ENCODE data around the gene MAPK14. TPM values are rescaled to one million over a fixed set of nuclear protein-coding genes. Genes with fewer than 3 reads are reported as not detected.

The MAPK14 gene
- total RNA-seq, 1 donor from 2014 or later = 59.4 TPM

DNA sequence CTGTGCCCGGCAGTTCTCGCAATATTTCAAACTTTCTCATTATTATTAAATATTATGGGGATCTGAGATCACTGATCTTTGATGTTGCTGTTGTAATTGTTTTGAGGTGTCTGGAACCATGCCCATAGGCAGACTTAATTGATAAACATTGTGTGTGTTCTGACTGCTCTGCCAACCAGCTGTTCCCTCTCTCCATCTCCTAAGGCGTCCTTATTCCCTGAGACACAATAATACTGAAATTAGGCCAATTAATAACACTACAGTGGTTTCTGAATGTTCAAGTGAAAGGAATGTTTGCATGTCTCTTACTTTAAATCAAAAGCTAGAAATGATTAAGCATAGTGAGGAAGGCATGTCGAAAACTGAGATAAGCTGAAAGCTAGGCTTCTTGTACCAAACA lies 7.6 kb downstream of the MAPK14 start:
- DNase-seq (ENCODE audit: low read depth, low spot score) = no peak

DNA sequence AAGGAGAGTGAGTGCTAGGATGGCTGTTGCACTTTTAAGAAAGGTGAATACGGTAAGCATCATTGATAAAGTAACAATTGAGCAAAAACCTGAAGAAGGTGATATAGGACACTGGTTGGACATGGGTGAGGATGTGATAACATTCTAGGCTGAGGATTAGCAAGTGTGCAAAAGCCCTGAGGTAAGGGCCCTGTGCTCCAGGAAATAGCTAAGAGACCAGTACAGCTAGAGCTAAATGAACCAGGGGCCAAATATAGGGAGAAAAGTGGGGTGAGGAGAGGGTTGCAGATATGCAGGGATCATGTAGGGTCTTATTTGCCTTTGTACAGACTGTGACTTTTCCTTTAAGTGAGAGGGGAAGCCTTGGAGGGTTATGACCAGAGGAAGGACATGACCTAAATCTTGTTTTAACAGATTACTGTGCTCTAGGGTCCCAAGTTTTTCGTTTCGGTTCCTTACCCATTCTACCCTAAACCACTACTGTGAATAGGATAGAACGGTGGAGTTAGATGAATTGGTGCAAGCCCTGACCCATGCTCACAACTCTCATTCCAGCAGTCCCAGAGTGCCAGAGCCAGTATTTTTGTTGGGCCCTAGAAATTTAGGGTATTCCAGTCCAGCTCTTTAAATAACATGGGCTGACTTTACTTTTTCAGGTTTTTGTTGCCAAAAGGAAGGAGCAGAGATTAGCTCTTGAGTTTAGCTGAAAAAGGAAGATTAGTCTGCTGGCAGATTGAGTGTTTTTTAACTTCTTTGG lies 10.7 kb downstream of the MAPK14 start:
- DNase-seq (ENCODE audit: low read depth, low spot score) = no peak

DNA sequence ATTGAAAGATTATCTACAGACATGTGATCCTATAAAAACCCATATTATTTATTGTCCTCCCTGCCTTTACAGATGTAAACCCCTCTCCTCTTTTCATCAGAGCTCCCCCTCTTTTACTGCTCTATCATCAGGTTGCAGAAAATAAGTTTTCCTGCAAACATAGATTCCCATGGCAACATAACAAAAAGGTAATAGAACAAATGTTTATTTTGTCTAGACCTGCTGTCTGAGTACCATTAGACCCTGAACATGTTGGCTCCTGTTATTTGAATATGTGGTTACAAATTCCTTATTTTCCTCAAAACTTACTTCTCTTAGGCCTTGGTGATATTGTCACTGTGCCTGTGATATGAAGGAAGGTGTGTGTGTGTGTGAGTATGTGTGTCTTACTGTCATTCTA lies 11.5 kb downstream of the MAPK14 start:
- DNase-seq (ENCODE audit: low read depth, low spot score) = no peak

DNA sequence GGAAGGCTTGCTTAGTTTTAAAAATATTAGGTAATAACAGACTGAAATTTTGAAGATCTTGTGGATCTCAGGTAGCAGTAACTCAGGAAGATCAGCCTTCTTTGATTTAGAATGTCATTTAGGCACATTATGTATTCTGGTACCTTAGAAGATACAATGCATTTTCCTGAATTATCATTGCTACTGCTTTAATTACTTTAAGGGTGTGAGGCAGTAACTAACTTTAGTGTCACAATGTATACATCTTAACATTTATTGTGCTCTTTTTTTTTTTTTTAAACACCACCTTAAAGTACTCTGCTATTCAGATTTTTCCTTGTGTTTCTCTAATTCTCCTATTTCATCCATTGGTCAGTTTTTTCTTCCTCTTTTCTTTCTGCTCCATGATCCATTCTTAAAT lies 13.3 kb downstream of the MAPK14 start:
- no peak for DNase-seq (ENCODE audit: low read depth, low spot score)

DNA sequence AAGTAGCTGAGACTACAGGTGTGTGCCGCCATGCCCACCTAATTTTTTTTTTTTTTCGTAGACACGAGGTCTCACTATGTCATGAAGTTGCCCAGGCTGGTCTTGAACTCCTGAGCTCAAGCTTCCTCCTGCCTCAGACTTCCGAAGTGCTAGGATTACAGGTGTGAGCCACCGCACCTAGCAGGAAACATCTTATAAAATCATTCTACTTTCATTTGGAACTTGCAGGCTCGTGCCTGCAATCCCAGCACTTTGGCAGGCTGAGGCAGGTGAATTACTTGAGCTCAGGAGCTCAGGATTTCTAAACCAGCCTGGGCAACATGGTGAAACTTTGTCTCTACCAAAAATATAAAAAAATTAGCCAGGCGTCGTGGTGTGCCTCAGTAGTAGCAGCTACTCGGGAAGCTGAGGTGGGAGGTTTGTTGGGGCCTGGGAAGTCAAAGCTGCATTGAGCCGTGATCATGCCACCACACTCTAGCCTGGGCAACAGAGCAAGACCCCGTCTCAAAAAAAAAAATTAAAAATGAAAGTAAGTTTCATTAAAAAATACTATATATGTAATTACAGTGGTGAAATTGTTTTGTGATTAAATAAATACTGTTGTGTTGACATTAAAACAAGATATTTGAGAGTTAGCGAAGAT lies 15.1 kb downstream of the MAPK14 start:
- DNase-seq (ENCODE audit: low read depth, low spot score) = no peak

DNA sequence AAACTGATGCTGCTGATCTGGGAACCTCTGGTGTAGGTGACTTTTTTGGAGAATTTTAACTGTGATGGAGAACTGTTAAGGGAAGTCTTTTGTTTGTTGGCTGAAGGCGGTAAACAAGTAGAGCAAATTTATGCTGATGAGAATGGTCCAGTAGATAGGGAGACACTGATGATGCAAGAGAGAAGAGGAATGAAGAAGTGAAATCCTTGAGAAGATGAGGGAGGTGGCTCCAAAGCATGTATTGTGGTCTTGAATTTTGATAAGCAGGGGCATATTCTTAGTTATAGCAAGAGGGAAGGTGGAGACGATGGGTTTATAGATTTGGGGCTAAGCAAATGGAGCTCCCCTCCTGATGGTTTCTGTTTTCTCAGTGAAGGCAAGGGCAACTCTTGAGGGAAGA lies 22.0 kb downstream of the MAPK14 start:
- DNase-seq (ENCODE audit: low read depth, low spot score) = no peak

DNA sequence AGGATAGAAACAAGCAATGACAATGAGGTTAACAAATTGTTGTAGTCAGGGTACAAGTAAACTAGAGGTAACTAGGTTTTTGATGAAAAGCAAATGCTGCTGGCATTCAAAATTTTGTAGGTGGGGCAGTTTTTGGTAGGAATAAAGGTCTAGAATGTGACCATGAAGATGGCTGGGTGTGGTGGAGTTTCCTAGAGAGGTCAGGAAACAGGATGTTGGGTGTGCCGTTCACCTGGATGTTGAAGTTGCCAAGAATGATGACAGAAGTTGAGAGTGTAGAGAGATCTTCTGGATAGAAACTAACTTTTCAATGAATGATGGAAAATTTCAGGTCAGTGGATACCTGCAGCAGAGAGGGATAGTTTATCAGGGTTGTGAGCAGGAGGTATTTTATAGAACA lies 22.7 kb downstream of the MAPK14 start:
- no peak for DNase-seq (ENCODE audit: low read depth, low spot score)

DNA sequence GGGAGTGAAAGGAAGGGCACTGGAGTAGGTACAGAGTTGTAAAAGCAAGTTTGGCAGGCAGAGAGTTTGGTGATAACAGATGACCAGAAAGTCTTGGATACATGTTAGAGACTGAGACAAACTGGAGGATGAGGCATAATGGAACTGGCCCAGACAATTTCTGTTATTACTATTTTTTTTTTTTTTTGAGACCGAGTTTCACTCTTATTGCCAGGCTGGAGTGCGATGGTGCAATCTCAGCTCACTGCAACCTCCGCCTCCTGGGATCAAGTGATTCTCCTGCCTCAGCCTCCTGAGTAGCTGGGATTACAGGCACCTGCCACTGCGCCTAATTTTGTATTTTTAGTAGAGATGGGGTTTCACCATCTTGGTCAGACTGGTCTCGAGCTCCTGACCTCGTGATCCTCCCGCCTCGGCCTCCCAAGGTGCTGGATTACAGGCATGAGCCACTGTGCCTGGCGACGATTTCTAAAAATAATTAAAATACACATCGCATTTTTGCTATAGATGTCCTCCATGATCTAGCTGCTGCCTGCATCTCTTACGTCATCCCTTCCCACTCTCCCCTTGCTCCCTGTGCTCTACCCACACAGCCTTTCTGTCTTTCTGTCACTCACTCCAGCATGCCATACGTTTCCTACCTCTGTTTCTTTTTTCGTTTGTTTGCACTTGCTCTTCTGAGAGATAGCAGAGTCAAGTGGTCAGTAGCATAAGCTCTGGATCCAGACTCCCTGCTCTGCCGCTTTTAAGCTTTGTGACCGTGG lies 23.5 kb downstream of the MAPK14 start:
- DNase-seq (ENCODE audit: low read depth, low spot score) = no peak

DNA sequence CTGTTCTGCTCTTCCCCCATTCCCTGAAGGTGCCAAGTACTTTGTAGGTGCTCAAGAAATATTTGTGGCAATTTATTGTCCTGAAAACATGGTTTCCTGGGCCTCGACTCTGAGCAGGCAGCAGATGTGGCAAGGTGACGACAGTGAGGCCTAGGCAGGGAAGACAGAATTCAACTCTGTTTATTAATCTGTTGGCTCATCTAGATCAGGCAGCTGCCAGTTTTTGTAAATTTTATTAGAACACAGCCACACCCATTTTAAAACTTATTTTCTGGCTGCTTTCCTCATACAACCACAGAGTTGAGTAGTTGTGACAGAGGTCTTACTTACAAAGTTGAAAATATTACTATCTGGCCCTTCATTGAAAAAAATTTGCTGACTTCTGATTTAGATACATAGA lies 24.5 kb downstream of the MAPK14 start:
- DNase-seq (ENCODE audit: low read depth, low spot score) = no peak

DNA sequence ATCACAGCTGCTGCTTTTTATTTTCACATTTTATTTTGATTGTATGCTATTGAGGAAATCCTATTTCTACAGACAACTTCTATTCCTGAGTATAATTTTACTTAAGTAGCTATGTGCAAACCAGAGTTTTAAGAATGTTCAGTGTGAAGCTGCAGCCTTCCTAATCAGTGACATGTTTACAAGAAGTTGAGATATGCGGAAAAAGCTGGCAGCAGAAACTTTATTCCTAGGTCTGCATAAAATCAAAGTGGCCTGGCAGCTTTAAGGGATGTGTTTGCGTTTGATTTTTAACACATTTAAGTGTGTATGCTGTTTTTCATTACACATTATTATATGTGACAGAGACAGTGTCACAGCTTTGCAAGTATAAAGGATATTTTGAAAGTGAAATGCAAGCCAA lies 26.3 kb downstream of the MAPK14 start:
- no peak for DNase-seq (ENCODE audit: low read depth, low spot score)

DNA sequence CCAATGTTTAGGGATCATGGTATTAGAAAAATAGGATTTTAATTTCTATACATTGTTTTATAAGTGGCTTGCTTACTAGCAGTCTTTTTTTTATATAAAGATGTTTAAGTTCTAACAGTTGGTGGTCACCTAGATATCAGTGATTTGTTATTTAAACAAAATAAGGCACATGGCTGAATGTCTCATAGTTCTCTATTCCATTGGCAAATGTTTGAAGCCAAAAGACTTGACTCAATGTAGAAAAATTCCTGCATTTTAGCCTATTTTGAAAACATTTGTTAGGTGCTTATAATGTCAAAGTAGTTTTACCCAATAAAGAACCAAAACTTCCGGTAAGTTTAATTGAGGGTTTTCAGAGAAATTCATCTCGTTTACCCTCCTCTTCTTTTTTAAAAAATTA lies 26.8 kb downstream of the MAPK14 start:
- no peak for DNase-seq (ENCODE audit: low read depth, low spot score)

DNA sequence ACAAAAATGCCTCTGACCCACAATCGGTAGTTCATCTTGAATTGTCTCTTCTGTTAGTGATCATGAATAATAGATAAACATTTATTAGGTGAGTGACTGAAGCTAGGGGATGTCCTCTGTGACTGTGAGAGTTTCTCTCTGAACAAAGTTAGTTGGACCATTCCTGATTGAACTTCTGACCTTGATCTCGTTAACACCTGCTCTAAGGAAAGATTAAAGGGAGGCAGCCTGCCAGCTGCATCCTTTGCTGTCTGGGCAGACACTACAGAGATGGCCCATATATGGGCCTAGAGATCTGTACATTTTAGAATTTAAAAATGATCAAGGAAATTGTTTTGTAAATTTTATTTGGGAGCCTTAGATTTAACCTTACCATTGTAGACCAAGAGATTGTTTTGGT lies 27.3 kb downstream of the MAPK14 start:
- no peak for DNase-seq (ENCODE audit: low read depth, low spot score)

DNA sequence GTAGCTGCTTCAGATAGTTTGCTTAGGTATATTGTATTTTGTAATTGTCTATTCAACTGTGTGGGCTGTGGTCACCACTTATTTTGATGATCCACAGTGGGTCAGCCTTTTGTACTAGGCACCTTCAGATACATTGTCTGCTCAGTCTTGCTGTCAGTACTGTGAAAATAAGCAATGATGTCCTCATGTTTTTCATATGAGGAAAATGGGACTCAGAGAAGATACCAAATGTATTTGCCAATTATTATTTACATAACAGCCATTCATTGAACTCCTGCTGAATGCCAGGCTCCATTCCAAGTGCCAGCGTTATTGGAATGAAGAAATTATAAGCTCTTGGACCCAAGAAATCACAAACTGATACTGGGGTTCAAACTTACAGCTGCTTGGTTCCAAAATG lies 28.6 kb downstream of the MAPK14 start:
- no peak for DNase-seq (ENCODE audit: low read depth, low spot score)

DNA sequence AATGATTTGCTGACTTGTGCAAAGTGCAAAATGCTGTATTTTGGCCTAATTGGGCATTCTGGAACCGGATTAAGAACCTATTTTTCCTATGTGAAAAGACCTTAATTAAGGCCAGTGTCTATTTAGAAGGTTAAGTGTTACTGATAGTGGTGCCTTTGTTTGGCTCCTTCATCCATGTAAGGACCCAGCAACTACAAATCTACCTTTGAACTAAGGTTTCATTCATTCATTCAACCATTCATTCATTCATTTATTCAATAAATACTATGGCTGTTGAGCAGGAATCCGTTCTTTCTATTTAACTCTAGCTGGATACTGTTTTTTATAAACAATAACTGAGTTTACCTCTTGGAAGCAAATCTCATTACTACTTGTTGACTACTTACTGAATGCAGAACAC lies 33.6 kb downstream of the MAPK14 start:
- DNase-seq (ENCODE audit: low read depth, low spot score) = no peak

DNA sequence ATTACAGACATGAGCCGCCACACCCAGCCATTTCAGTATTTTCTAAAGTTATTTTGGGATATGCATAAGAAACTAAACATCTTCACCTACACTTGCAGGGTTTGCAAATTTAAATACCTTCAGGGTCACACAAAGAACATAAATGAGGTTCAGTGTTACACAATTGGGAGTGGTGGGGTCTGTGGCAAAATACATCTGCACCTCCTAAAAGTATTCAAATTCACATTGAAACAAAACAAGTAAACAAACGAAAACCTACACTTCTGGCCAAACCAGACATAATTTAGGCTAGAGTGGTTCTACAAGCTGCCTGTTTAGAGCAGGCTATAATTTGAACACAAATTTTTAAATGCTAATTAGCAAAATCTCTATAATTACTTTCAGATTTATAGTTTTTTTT lies 34.6 kb downstream of the MAPK14 start:
- DNase-seq (ENCODE audit: low read depth, low spot score) = no peak

DNA sequence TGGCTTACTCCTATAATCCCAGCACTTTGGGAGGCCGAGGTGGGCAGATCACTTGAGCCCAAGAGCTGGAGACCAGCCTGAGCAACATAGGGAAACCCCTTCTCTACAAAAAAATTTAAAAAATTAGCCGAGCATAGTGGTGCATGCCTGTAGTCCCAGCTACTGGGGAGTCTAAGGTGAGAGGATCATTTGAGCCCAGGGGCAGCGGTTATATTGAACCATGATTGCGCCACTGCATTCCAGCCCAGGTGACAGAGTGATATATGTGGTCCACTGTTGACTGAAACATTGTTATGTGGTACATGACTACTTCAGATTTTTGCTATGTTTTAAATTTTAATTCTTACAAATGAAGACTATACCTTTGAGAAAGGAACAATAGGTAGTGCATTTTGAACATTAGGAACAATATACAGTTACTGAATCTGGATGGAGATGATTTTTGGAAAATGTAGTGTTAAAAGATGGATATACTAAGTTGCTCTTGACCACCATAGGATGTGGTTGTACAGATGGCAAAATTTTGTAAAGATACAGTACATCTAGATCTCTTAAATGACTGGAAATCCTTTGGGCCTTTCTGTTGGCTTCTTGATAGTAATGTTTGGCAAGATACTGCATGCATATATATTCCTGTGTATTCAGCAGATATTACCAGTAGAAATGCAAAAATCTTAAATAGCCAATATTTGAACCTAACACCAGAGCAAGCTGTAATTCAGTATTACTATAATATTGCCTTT lies 35.9 kb downstream of the MAPK14 start:
- DNase-seq (ENCODE audit: low read depth, low spot score) = no peak

DNA sequence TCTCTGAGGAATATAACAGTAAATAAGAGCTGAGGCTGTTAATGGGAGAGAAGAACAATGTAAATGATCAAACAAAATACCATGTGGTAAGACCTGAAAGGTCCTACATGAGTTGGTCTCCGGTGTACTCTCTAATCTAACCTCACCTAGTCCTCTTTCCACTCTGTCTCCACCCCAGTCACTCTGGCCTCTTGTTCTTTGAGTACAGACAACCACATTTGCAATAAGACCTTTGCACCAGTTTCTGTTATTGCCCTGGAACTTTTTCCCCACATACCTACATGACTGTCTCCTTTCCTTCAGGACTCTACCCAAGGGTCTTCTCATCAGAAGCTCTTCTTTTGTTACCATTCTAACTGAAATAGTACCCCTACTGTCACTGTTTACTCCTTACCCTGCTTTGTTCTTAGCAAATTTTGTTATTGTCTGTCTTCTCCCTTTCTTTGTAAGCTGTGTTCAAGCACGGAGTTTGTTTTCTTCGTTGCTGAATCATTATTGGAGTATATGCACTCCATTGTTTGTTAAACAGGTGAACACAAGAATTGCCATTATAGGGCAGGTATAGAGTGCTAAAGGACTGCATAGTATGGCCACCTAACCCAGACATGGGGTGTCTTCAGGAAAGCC lies 37.3 kb downstream of the MAPK14 start:
- no peak for DNase-seq (ENCODE audit: low read depth, low spot score)

DNA sequence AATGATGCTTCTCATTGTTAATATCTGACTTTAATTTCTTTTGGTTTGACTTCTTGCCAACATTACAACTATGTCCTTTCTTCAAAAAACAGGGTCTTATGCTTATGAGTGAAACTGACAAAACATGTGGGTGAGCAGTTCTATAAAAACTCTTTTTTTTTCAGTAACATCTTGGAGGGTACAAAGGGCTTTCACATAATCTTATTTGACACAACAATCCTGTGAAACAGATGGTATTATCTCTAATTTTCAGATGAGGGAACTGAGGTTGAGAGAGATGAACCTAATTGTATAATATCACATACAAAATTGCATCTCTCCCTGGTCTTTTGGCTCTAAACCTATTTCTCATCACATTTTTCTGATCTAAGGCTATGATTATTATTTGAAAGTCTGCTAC lies 38.3 kb downstream of the MAPK14 start:
- no peak for DNase-seq (ENCODE audit: low read depth, low spot score)

DNA sequence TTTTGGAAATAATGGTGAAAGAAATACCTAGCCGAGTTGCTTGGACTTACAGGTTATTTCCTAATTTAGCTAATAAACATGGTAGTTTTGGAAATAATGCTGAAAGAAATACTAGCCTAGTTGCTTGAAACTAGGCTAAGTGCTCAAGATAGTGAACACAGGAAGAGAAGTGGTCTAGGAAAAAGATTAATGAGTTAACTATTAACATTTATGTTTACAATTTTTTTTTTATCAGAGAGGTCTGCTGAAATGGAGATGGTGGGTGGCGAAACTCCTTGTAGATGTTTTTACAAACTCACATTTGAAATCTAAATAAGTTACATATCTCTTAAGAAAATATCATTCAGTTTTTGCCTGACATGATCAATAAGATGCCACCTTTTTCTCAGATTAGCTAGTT lies 39.2 kb downstream of the MAPK14 start:
- no peak for DNase-seq (ENCODE audit: low read depth, low spot score)

DNA sequence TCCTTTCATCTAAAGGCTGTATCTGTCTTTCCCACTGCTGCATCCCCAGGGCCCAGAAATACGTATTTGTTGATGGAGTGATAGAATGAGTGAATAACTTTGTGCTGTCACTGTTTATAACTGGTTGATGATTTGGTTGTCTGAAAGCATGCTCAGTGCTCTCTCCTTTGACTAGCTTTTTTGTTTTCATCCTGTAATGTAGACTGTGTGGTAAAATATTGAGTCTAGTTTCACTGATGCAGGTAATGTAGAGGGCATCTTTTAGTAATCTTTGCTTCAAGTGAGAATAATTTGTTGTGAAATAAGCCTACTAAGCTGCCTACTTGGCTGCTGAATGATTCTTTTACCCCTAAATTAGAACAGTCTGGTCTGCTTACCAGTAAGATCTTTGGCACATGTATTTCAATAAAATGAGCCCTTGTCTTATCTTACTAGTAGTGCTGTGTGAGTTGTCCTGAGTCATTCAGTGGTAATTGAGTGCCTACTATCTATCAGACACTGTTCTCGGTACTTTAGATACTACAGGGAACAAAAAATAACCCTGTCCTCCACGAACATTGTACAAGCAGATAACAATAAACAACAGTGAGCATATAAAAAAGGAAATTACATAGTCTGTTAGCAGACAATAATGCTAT lies 39.9 kb downstream of the MAPK14 start:
- no peak for DNase-seq (ENCODE audit: low read depth, low spot score)

DNA sequence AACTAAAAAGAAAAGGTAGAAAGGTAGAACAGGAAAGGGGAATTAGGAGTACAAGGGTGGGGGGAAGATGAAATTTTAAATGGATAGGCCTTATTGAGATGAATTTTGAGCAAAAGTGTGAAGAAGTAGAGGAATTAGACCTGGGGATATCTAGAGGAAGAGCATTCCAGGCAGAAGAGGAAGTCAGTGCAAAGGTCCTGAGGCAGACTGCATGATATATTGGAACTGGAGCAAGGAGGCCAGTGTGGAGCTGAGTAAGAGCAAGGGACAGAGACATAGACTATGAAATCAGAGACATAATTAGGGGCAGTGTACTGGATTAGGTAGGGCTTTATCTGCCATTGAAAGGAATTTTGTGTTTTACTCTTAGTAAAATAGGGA lies 40.4 kb downstream of the MAPK14 start:
- DNase-seq (ENCODE audit: low read depth, low spot score) = no peak

All from pulmonary artery endothelial cell (primary cell).